Ovary (tissue), 9 donors: ENCODE results near the gene SCD5. TPM values are rescaled to one million over a fixed set of nuclear protein-coding genes. Genes with fewer than 3 reads are reported as not detected.

Experiments
- DNase-seq, 5 donors: peaks; one replicate each; pipeline ENCODE4 v3.0.0-alpha.2; 2019 to 2020
- H3K27ac ChIP-seq, 2 donors: fragments of 200-600 bp; one replicate each; pipeline versions ENCODE4 v1.5.1 to v1.8.0; 2019 to 2022
- H3K27me3 ChIP-seq: fragments of 200-600 bp; one replicate; pipeline ENCODE4 v1.8.0; 2022
- H3K36me3 ChIP-seq: fragments of 200-600 bp; sonication (generic); one replicate; pipeline ENCODE4 v1.5.1; 2019
- H3K4me1 ChIP-seq: one replicate; pipeline ENCODE4 v1.8.1; 2013; ENCODE audit warnings: mild to moderate bottlenecking, moderate library complexity; ENCODE audit not compliant: insufficient read depth
- H3K4me3 ChIP-seq: fragments of 200-600 bp; sonication (generic); one replicate; pipeline ENCODE4 v1.5.1; 2017
- H3K9me3 ChIP-seq, 2 donors: fragments of 200-600 bp in 1 of 2; sonication (generic) in 1 of 2; one replicate each; pipeline versions ENCODE4 v1.5.1 to v1.8.1; 2013 to 2019; ENCODE audit warnings: mild to moderate bottlenecking in 1 of 2, moderate library complexity in 1 of 2
- EP300 ChIP-seq: sonication (generic); formaldehyde crosslinking; IDR thresholded peaks from one replicate; pipeline ENCODE4 v1.6.1; 2017; ENCODE audit warnings: antibody characterized with exemption
- POLR2A ChIP-seq: fragments of 450-650 bp; IDR thresholded peaks from one replicate; pipeline ENCODE4 v1.6.1; 2017; ENCODE audit warnings: antibody characterized with exemption, mild to moderate bottlenecking, moderate library complexity
- WGBS, 3 donors: extraction: QIAGEN DNeasy Blood & Tissue Kit in 1 of 3; methylation state at CpG; one replicate each; pipeline versions ENCODE4 v1.1.5 to v1.1.7; 2013 to 2017; 5-methylcytosine and 5-hydroxymethylcytosine counted together
- intact Hi-C, 4 donors: fragments of 100-400 bp; cut with DNase I; formaldehyde crosslinking; loops; one replicate each; pipeline versions ENCODE4 v1.11.0 to v1.15.1; 2022 to 2023
- polyA plus RNA-seq, 2 donors: library from polyadenylated mRNA; stranded (reverse); fragments of 200-250 nt in 1 of 2; fragments of 350-450 nt in 1 of 2; fragmentation: Illumina TruSeq in 1 of 2; extraction: RNeasy Lipid Tissue Mini Kit (QIAGEN cat#74804) in 1 of 2; gene quantifications; one replicate each; pipeline ENCODE4 v1.2.3, GENCODE V29; 2013 to 2014
- total RNA-seq, 7 donors: library from RNA; depleted of rRNA in 2 of 7; stranded (reverse); fragments of >200 nt in 2 of 7; fragmentation: NEBNext Ultra II Directional in 3 of 7; extraction: Animal tissue kit (Norgen Biotek cat#: 25700) in 3 of 7; gene quantifications; one replicate each; pipeline versions ENCODE4 v1.1.0 to v1.2.4, GENCODE V29; 2016 to 2023
- TF ChIP-seq, protein P1 (sequence below), 3 donors: fragments of 450-650 bp in 2 of 3; fragments of 200-600 bp in 1 of 3; IDR thresholded peaks; one replicate each; pipeline versions ENCODE4 v1.5.1 to v1.8.0; 2016 to 2022; ENCODE audit warnings: antibody characterized with exemption in 3 of 3, mild to moderate bottlenecking in 1 of 3
- donor health status: DM: no; HTN: no; CAD: no; lungs with moderate emphysema.
- donor health status: DM: no; HTN: no; CAD: no.
- donor health status: Bipolar disorder and iron deficiency.
- donor health status: DM: yes; HTN: yes; CAD: no.
- donor health status: DM: no; HTN: no; CAD: no.
- donor health status: DM: yes; HTN: yes; CAD: no.

The SCD5 gene
- total and polyA plus RNA-seq, 9 donors, result 96.3 to 203 (median 119) TPM

DNA sequence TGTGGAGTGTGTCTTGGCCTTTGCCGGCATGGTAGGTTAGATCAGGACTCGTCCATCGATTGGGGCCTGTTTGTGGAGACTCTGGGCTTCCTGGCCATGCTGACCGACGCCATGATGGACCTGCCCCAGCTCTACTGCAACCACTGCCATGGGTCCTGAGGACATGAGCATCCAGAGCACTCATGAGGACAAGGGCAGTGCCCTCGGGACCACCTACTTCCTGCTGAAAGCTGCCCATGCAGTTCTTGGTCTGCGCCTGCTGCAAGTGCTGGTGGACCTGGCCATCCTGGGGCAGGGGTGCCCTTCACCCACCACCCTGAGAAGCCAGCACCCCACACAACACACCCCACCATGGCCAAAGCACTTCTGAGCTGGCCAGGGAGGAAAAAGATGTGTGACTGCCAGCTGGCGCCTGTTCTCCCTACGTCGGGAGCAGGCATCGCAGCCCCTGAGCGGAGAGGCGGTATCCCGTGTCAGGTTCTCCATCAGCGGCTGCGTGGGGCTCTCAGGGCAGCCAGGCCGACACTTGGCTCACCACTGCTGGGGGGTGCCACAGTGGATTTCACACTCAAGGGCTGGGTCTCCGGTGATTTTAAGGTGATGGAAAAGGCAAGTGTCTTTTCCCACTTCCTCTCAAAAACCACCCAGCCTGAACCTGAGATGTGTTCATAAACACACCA is 106.4 kb downstream of the SCD5 start:
- intact Hi-C loops, result no loop called here
- H3K27ac ChIP-seq, result no peak overlapping the region
- TF ChIP-seq POLR2A, result no peak
- TF ChIP-seq, protein P1, sequence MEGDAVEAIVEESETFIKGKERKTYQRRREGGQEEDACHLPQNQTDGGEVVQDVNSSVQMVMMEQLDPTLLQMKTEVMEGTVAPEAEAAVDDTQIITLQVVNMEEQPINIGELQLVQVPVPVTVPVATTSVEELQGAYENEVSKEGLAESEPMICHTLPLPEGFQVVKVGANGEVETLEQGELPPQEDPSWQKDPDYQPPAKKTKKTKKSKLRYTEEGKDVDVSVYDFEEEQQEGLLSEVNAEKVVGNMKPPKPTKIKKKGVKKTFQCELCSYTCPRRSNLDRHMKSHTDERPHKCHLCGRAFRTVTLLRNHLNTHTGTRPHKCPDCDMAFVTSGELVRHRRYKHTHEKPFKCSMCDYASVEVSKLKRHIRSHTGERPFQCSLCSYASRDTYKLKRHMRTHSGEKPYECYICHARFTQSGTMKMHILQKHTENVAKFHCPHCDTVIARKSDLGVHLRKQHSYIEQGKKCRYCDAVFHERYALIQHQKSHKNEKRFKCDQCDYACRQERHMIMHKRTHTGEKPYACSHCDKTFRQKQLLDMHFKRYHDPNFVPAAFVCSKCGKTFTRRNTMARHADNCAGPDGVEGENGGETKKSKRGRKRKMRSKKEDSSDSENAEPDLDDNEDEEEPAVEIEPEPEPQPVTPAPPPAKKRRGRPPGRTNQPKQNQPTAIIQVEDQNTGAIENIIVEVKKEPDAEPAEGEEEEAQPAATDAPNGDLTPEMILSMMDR (IDR thresholded peaks at IDR 0.05), result no peak
- no peak for TF ChIP-seq EP300
- H3K9me3 ChIP-seq, result no peaks in the 10 kb centered on the region
- no peak overlapping the region for H3K4me3 ChIP-seq
- 94 to 98% (median 97%) methylated on average over 17 to 18 of the region's 18 CpGs for WGBS, 3 donors
- DNase-seq, result no peak
- no peaks in the 10 kb centered on the region for H3K36me3 ChIP-seq
- no peaks in the 10 kb centered on the region for H3K27me3 ChIP-seq
- peaks cover 5% of the 10 kb centered on the region for H3K4me1 ChIP-seq

DNA sequence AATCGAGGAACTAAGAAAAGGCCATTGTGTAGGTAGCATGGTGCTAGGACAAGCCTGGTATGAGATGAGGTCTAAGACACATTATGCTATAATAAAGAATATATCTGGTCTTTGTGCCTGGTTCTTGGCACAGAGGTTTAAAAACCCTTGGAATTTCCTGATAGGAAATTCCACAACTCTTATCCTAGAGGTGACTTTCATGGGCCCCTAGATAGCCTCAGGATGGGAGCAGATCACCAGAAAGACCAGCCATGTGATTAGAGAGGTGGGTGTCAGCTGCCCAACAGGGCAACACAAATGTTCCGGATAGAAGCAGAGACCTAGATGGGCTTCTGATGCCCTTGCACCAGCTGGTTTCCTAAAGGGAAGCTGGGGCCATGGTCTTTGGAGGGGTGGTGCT is 107.2 kb downstream of the SCD5 start:
- H3K27ac ChIP-seq, result no peak overlapping the region
- peaks cover 5% of the 10 kb centered on the region for H3K4me1 ChIP-seq
- no peaks in the 10 kb centered on the region for H3K36me3 ChIP-seq
- H3K4me3 ChIP-seq, result no peak overlapping the region
- DNase-seq, result no peak
- H3K27me3 ChIP-seq, result no peaks in the 10 kb centered on the region
- WGBS, 3 donors, result 89 to 93% (median 91%) methylated on average over 2 of the region's 2 CpGs
- intact Hi-C loops, result no loop called here
- H3K9me3 ChIP-seq, result no peaks in the 10 kb centered on the region
- TF ChIP-seq EP300 (no peak), POLR2A (no peak)
- TF ChIP-seq, protein P1 (IDR thresholded peaks at IDR 0.05), result no peak

DNA sequence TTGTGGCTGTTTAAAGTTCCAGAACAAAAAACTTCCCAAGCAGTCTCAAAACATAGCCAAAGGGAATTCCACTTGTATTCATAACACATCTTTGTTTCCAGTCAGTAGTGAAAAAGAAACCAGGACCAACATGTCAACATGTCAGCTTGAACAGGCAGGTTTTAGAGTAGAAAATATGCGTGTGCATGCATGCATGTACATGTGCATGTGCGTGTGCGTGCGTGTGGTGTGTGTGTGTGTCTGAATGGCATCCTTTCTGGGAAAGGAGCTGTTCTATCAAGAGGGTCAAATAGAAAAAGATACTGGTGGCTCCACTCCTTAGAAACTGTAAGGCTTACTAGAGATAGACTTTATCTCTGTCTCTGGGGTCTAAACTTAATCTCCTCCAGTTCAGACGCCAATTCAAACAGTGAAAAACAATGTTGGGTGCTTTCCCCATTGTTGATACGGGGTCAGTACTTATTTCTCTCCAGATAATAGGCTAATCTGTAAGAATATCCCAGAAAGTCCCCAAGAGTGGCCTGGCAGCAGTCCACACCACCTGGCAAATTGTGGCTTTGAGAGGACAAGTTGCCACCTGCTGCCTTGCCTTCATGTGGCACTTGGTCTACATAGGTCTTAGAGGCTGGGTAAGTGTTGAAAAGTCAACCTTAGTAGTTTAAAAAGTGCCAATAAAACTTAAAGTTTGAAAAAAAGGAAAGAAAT is 110.4 kb downstream of the SCD5 start:
- TF ChIP-seq POLR2A, result no peak
- TF ChIP-seq, protein P1 (IDR thresholded peaks at IDR 0.05), result no peak
- TF ChIP-seq EP300, result no peak
- Histone ChIP-seq H3K4me3 (no peak overlapping the region), H3K36me3 (no peaks in the 10 kb centered on the region), H3K27ac (no peak overlapping the region), H3K27me3 (no peaks in the 10 kb centered on the region), H3K4me1 (peaks cover 2% of the 10 kb centered on the region), H3K9me3 (no peaks in the 10 kb centered on the region)
- WGBS, 3 donors, result 39 to 76% (median 65%) methylated on average over 6 of the region's 6 CpGs
- no peak for DNase-seq
- intact Hi-C loops, result no loop called here

DNA sequence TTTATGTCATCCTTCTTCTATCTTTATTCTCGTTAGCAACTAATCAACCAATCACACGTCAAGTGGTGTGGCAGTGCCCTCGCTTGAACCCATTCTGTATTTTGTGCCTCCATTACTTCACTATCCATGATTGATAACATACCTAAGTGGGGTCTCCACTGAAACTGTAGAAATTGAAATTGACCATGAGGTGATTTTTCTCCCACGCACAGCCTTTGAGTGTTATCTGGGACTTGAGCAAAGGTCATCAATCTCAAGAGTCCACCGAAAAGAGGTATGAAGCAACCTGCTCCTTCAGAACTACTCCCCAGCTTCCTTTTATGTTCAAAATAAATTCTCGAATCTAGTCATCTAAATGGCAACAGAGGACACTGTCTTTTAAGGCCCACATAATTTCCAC is 111.1 kb downstream of the SCD5 start:
- no peak overlapping the region for H3K27ac ChIP-seq
- no peaks in the 10 kb centered on the region for H3K9me3 ChIP-seq
- H3K36me3 ChIP-seq, result no peaks in the 10 kb centered on the region
- no peaks in the 10 kb centered on the region for H3K27me3 ChIP-seq
- WGBS, 3 donors, result 60 to 76% (median 66%) methylated on average over 6 of the region's 6 CpGs
- no peak overlapping the region for H3K4me3 ChIP-seq
- intact Hi-C loops, result no loop called here
- peaks cover 2% of the 10 kb centered on the region for H3K4me1 ChIP-seq
- TF ChIP-seq EP300, result no peak
- no peak for TF ChIP-seq POLR2A
- TF ChIP-seq, protein P1 (IDR thresholded peaks at IDR 0.05), result no peak
- no peak for DNase-seq
